Measurements from ENCODE around the gene LRPPRC. TPM values are rescaled to one million over a fixed set of nuclear protein-coding genes. Genes with fewer than 3 reads are reported as not detected.

The LRPPRC gene
- total RNA-seq, 1 donor from 2014 or later = 120 TPM

- DNase-seq = no peak
- POLR2A ChIA-PET = interaction anchor here (0.7 kb wide), 1 partner anchor 402 kb away, joined by 5 read pairs; the partner anchor contains the start of gene THADA
- Mint-ChIP-seq H3K27me3 (no peaks in the 10 kb centered on the region), H3K9me3 (no peaks in the 10 kb centered on the region), H3K27ac (no peak overlapping the region), H3K36me3 (ENCODE audit: low read depth) (peaks cover 13% of the 10 kb centered on the region), H3K4me3 (no peak overlapping the region), H3K4me1 (peaks cover 32% of the 10 kb centered on the region)
- TF ChIP-seq, protein P1, sequence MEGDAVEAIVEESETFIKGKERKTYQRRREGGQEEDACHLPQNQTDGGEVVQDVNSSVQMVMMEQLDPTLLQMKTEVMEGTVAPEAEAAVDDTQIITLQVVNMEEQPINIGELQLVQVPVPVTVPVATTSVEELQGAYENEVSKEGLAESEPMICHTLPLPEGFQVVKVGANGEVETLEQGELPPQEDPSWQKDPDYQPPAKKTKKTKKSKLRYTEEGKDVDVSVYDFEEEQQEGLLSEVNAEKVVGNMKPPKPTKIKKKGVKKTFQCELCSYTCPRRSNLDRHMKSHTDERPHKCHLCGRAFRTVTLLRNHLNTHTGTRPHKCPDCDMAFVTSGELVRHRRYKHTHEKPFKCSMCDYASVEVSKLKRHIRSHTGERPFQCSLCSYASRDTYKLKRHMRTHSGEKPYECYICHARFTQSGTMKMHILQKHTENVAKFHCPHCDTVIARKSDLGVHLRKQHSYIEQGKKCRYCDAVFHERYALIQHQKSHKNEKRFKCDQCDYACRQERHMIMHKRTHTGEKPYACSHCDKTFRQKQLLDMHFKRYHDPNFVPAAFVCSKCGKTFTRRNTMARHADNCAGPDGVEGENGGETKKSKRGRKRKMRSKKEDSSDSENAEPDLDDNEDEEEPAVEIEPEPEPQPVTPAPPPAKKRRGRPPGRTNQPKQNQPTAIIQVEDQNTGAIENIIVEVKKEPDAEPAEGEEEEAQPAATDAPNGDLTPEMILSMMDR (IDR thresholded peaks at IDR 0.05) = no peak
- intact Hi-C loops (cut with micrococcal nuclease) = loop anchor here (5.0 to 10.0 kb wide), 3 partner anchors 239 to 1893 kb away; no protein-coding TSS in a partner anchor
- ATAC-seq (ENCODE audit: low read depth) = no peak
- CTCF ChIA-PET = no interaction called here
Observed at GRCh38 chr2:43998263-43998662, 2.5 kb upstream of the LRPPRC start.

DNA sequence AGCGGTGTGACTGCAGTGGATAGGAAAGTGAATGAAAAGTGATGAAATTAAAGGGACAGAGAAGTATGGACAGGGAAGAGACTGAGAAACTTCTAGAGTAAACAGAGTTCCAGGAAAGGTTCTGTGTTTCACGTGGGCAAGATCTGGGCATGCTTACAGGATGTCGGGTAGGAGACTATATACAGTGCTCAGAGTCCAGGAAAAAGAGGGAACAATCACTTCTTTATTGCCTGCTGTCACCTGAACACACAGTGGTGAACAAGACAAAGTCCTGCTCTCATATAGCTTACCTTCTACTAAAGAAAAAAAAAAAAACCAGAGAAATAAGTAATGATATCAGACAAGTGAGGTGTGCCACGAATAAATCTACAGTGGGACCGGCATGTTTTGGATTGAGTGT is 2.4 kb downstream of the LRPPRC start:
- Mint-ChIP-seq H3K27me3 (no peaks in the 10 kb centered on the region), H3K9me3 (no peaks in the 10 kb centered on the region), H3K4me3 (peak overlapping the region; percentile 40), H3K36me3 (ENCODE audit: low read depth) (peaks cover 49% of the 10 kb centered on the region), H3K4me1 (peaks cover 56% of the 10 kb centered on the region), H3K27ac (no peak overlapping the region)
- TF ChIP-seq, protein P1 (IDR thresholded peaks at IDR 0.05) = no peak
- CTCF ChIA-PET = no interaction called here
- DNase-seq (no peak), ATAC-seq (ENCODE audit: low read depth) (no peak)
- POLR2A ChIA-PET = interaction anchor here (0.6 kb wide), 1 partner anchor 1446 kb away, joined by 3 read pairs; no protein-coding TSS in a partner anchor
- intact Hi-C loops (cut with micrococcal nuclease) = loop anchor here (10.0 kb wide), 1 partner anchor 1889 kb away; no protein-coding TSS in a partner anchor

DNA sequence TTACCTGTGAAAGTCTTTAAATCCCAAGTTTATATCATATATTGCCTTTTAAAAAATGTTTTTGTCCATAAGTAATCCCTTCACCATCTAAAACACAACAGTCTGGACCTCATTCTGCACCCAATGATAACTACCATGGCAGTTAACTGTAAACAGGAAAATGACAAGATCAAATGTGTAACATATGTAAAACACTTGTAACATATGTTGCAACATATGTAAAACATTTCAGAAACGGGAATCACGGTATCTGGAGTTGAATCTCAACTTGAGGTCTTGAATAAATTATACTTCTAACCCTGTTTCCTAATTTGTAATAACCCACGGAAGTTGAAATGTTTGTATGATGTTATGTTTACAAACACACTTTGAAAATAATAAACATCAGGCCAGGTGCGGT is 6.2 kb downstream of the LRPPRC start:
- intact Hi-C loops (cut with micrococcal nuclease) = no loop called here
- peaks cover 67% of the 10 kb centered on the region for H3K36me3 Mint-ChIP-seq (ENCODE audit: low read depth)
- ChIA-PET CTCF (no interaction called here), POLR2A (no interaction called here)
- H3K27me3 Mint-ChIP-seq = no peaks in the 10 kb centered on the region
- no peak overlapping the region for H3K4me3 Mint-ChIP-seq
- DNase-seq (no peak), ATAC-seq (ENCODE audit: low read depth) (no peak)
- no peaks in the 10 kb centered on the region for H3K9me3 Mint-ChIP-seq
- peaks cover 39% of the 10 kb centered on the region for H3K4me1 Mint-ChIP-seq
- TF ChIP-seq, protein P1 (IDR thresholded peaks at IDR 0.05) = no peak
- H3K27ac Mint-ChIP-seq = no peak overlapping the region

GRCh38 chr2:43986600-43986999 is 9.2 kb downstream of the LRPPRC start:
- TF ChIP-seq, protein P1 (IDR thresholded peaks at IDR 0.05) = no peak
- Mint-ChIP-seq H3K27ac (no peak overlapping the region), H3K36me3 (ENCODE audit: low read depth) (peaks cover 61% of the 10 kb centered on the region), H3K4me3 (no peak overlapping the region), H3K4me1 (peaks cover 13% of the 10 kb centered on the region), H3K9me3 (no peaks in the 10 kb centered on the region), H3K27me3 (no peaks in the 10 kb centered on the region)
- POLR2A ChIA-PET = no interaction called here
- DNase-seq (no peak), ATAC-seq (ENCODE audit: low read depth) (no peak)
- CTCF ChIA-PET = no interaction called here
- intact Hi-C loops (cut with micrococcal nuclease) = no loop called here

DNA sequence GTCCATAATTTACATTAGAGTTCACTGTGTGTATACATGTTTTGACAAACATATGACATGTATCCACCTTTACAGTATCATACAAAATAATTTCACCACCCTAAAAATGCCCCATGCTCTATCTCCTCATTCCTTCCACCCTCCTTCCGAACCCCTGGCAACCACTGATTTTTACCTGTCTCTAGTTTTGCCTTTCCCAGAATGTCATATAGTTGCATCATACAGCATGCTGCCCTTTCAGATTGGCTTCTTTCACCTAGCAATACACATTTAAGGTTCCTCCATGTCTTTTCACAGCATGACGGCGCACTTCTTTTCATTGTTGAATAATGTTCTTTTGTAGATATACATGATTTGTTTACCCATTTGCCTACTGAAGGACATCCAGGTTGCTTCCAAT is 10.4 kb downstream of the LRPPRC start:
- POLR2A ChIA-PET = no interaction called here
- H3K4me1 Mint-ChIP-seq = peaks cover 7% of the 10 kb centered on the region
- ATAC-seq (ENCODE audit: low read depth) (no peak), DNase-seq (no peak)
- TF ChIP-seq, protein P1 (IDR thresholded peaks at IDR 0.05) = no peak
- intact Hi-C loops (cut with micrococcal nuclease) = no loop called here
- no peaks in the 10 kb centered on the region for H3K9me3 Mint-ChIP-seq
- H3K27me3 Mint-ChIP-seq = no peaks in the 10 kb centered on the region
- peaks cover 65% of the 10 kb centered on the region for H3K36me3 Mint-ChIP-seq (ENCODE audit: low read depth)
- H3K27ac Mint-ChIP-seq = no peak overlapping the region
- CTCF ChIA-PET = no interaction called here
- no peak overlapping the region for H3K4me3 Mint-ChIP-seq

All from activated B cell treated with CpG ODN at 0.5 μM for 24 hours (primary cell).